CD4-positive, alpha-beta T cell treated with Interleukin-17A for 1 hour (primary cell): ENCODE measurements around the gene TNFAIP3.

Experiments used
- DNase-seq: peaks from one replicate; pipeline ENCODE4 v3.0.0-alpha.2; 2020

TNFAIP3 gene

GRCh38 chr6:137845460-137845859 is 21.6 kb upstream of the TNFAIP3 start:
- no peak for DNase-seq

- DNase-seq, result no peak
Measured at GRCh38 chr6:137846274-137846673, 20.8 kb upstream of the TNFAIP3 start.

GRCh38 chr6:137846772-137847313 is 20.2 kb upstream of the TNFAIP3 start:
- peak; percentile 45 for DNase-seq

GRCh38 chr6:137847748-137848147 is 19.3 kb upstream of the TNFAIP3 start:
- no peak for DNase-seq

GRCh38 chr6:137848672-137849071 is 18.4 kb upstream of the TNFAIP3 start:
- DNase-seq, result no peak

GRCh38 chr6:137849181-137849980 is 17.7 kb upstream of the TNFAIP3 start:
- DNase-seq, result no peak

- no peak for DNase-seq
Measured at GRCh38 chr6:137849981-137850714, 16.9 kb upstream of the TNFAIP3 start.

- no peak for DNase-seq
Measured at GRCh38 chr6:137850816-137851602, 16.1 kb upstream of the TNFAIP3 start.

- no peak for DNase-seq
Measured at GRCh38 chr6:137851669-137852068, 15.4 kb upstream of the TNFAIP3 start.

- DNase-seq, result no peak
Measured at GRCh38 chr6:137852346-137852745, 14.7 kb upstream of the TNFAIP3 start.

GRCh38 chr6:137852811-137853210 is 14.2 kb upstream of the TNFAIP3 start:
- DNase-seq, result no peak

GRCh38 chr6:137853569-137854213 is 13.4 kb upstream of the TNFAIP3 start:
- no peak for DNase-seq

- no peak for DNase-seq
Measured at GRCh38 chr6:137856138-137856898, 10.7 kb upstream of the TNFAIP3 start.

GRCh38 chr6:137859025-137859424 is 8.0 kb upstream of the TNFAIP3 start:
- no peak for DNase-seq

- DNase-seq, result no peak
Measured at GRCh38 chr6:137860394-137861005, 6.6 kb upstream of the TNFAIP3 start.

- DNase-seq, result no peak
Measured at GRCh38 chr6:137861550-137862337, 5.3 kb upstream of the TNFAIP3 start.

- no peak for DNase-seq
Measured at GRCh38 chr6:137862419-137863090, 4.5 kb upstream of the TNFAIP3 start.

- DNase-seq, result no peak
Measured at GRCh38 chr6:137863091-137863797, 3.8 kb upstream of the TNFAIP3 start.

- no peak for DNase-seq
Measured at GRCh38 chr6:137864812-137865508, 2.1 kb upstream of the TNFAIP3 start.
